Neural crest cell (in vitro differentiated cells): Measurements from ENCODE around the gene RSF1. TPM values are rescaled to one million over a fixed set of nuclear protein-coding genes. Genes with fewer than 3 reads are reported as not detected.
"Not testable (repeated sequence)": the region's sequence is repeated elsewhere in the genome, so short reads cannot be mapped to it uniquely, and the experiment has no call there.

Source experiments
- DNase-seq: peaks from one replicate; pipeline ENCODE4 v3.0.0; 2021; ENCODE audit warnings: low read depth, mixed read lengths, low spot score
- H3K27ac Mint-ChIP-seq: one replicate; pipeline ENCODE4 v1.8.0; 2021; ENCODE audit warnings: mild to moderate bottlenecking, mixed read lengths; ENCODE audit not compliant: unreplicated experiment
- H3K27me3 Mint-ChIP-seq: 2 replicates; pipeline ENCODE4 v1.8.0; 2021; ENCODE audit warnings: low read depth, mild to moderate bottlenecking, mixed read lengths
- H3K36me3 Mint-ChIP-seq: 2 replicates; pipeline ENCODE4 v1.8.0; 2021; ENCODE audit warnings: low read depth, mild to moderate bottlenecking, mixed read lengths
- H3K4me1 Mint-ChIP-seq: 2 replicates; pipeline ENCODE4 v1.8.0; 2021; ENCODE audit warnings: mixed read lengths
- H3K4me3 Mint-ChIP-seq: one replicate; pipeline ENCODE4 v1.8.0; 2021; ENCODE audit warnings: mild to moderate bottlenecking, mixed read lengths
- H3K9me3 Mint-ChIP-seq: 2 replicates; pipeline ENCODE4 v1.8.0; 2021; ENCODE audit warnings: mixed read lengths
- CTCF ChIP-seq: fragments of 200-600 bp; sonication (generic); conservative IDR thresholded peaks from 2 replicates; pipeline ENCODE4 v1.5.0; 2021; ENCODE audit warnings: antibody characterized with exemption, mild to moderate bottlenecking
- long read RNA-seq: library from polyadenylated mRNA; unstranded; transcript quantifications from one replicate; pipeline ENCODE4 v2.0.0, GENCODE V29; 2020
- total RNA-seq: library from RNA; stranded (reverse); gene quantifications from 2 replicates; pipeline ENCODE4 v1.2.1, GENCODE V29; 2021

The RSF1 gene, protein sequence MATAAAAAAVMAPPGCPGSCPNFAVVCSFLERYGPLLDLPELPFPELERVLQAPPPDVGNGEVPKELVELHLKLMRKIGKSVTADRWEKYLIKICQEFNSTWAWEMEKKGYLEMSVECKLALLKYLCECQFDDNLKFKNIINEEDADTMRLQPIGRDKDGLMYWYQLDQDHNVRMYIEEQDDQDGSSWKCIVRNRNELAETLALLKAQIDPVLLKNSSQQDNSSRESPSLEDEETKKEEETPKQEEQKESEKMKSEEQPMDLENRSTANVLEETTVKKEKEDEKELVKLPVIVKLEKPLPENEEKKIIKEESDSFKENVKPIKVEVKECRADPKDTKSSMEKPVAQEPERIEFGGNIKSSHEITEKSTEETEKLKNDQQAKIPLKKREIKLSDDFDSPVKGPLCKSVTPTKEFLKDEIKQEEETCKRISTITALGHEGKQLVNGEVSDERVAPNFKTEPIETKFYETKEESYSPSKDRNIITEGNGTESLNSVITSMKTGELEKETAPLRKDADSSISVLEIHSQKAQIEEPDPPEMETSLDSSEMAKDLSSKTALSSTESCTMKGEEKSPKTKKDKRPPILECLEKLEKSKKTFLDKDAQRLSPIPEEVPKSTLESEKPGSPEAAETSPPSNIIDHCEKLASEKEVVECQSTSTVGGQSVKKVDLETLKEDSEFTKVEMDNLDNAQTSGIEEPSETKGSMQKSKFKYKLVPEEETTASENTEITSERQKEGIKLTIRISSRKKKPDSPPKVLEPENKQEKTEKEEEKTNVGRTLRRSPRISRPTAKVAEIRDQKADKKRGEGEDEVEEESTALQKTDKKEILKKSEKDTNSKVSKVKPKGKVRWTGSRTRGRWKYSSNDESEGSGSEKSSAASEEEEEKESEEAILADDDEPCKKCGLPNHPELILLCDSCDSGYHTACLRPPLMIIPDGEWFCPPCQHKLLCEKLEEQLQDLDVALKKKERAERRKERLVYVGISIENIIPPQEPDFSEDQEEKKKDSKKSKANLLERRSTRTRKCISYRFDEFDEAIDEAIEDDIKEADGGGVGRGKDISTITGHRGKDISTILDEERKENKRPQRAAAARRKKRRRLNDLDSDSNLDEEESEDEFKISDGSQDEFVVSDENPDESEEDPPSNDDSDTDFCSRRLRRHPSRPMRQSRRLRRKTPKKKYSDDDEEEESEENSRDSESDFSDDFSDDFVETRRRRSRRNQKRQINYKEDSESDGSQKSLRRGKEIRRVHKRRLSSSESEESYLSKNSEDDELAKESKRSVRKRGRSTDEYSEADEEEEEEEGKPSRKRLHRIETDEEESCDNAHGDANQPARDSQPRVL (N-terminal part only)
- 85.4 and 92.6 TPM in 2 replicates for total RNA-seq
- long read RNA-seq, transcript RSF1-206 (6 exons, 2,107 nt), result major isoform, 7 of 24 reads
- long read RNA-seq, partial matches to known transcripts, result 5 of 24 reads
- long read RNA-seq, other reads (novel, unspliced or antisense), result 12 of 24 reads

DNA sequence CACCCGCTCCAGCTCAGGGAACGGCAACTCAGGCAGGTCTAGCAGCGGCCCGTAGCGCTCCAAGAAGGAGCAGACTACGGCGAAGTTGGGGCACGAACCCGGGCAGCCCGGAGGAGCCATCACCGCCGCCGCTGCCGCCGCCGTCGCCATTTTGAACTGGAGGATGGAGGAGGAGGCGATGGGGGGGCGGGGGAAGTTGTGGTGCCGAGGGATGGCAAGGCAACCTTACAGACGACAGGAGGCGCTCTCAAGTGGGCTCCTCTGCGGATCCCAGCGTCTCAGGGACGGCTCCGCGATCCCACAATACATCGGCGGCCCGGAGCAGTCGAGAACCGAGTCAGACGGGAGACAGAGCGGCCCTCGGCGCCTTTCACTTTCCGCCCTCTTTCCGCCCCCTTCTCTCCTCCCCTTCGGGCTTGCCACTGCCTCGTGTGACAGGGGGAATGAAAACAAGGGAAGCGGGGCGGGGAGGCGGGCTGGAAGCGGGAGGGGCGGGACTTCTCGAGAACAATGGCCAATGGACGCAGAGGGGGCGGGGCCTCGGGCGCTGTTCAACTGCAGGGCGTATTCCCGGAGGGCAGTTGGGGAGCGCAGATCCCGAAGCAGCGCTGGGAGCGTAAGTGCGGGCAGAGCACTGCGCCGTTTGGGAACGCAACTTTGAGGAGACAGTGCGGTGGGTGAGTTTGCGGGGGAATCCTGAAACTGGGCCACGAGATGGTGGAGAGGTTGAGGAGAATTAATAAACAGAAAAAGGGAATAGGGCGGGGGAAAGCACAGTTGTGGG lies at the start of gene RSF1, which contains the start of gene AAMDC:
TSS of gene RSF1 (minus strand) at position 158 of the 784 bp plus-strand sequence. CDS start at position 150, 8 bp downstream.
TSS of gene AAMDC (plus strand) at position 580 of the 784 bp plus-strand sequence. CDS start 21,353 bp downstream, outside the sequence.
- Mint-ChIP-seq H3K4me3 (peak within 1 kb of the TSS; percentile 98), H3K9me3 (peaks cover 4% of the 10 kb centered on the region), H3K36me3 (peaks cover 5% of the 10 kb centered on the region), H3K27me3 (no peaks in the 10 kb centered on the region), H3K27ac (peak within 1 kb of the TSS; percentile 92), H3K4me1 (peaks cover 19% of the 10 kb centered on the region)
- DNase-seq, result peak; percentile 99
- TF ChIP-seq CTCF, result peak; percentile 73

DNA sequence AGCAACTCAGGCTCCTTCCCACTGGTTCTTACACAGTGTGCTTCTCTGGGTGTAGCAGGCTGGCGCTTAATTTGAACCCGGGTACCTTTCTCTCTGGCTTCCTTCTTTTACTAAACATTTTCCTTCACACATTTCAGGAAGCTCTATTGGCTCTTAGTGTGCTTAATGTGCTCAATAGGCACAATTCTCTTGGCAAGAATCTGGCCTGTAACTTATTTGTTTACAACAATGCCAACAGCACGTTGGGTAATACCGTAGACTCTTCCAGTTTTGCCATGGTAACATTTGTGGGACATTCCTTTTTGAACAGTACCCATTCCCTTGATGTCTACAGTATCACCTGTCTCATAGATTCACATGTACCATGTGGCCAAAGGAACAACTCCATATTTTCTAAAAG lies 48.2 kb upstream of the RSF1 start:
- Mint-ChIP-seq H3K4me3 (no peak overlapping the region), H3K27me3 (no peaks in the 10 kb centered on the region), H3K27ac (no peak overlapping the region), H3K4me1 (no peaks in the 10 kb centered on the region), H3K9me3 (no peaks in the 10 kb centered on the region), H3K36me3 (peaks cover 11% of the 10 kb centered on the region)
- DNase-seq, result no peak
- no peak for TF ChIP-seq CTCF

DNA sequence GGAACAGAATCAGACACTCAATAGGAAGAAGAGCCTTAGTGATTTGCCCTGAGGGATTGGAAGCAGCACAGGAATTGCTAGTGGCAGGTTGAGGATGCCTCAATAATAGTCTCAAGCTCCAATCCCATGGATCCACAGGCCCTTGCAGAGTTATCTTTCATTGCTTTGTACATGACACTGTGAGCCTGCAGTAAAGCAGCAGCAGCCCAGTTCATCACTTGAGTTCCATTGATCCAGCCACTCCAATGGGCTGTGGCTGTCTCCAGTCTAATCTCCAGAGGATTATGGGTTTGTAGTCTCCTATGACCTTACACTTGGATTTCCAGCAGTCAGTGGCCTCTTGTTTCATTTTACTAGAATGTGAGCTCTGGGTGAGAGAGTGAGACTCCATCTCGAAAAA lies 45.8 kb upstream of the RSF1 start:
- DNase-seq, result no peak
- H3K4me1 Mint-ChIP-seq, result no peaks in the 10 kb centered on the region
- H3K27me3 Mint-ChIP-seq, result no peaks in the 10 kb centered on the region
- TF ChIP-seq CTCF, result no peak
- H3K9me3 Mint-ChIP-seq, result no peaks in the 10 kb centered on the region
- peak overlapping the region; percentile 37 for H3K27ac Mint-ChIP-seq
- H3K36me3 Mint-ChIP-seq, result peaks cover 11% of the 10 kb centered on the region
- H3K4me3 Mint-ChIP-seq, result no peak overlapping the region

DNA sequence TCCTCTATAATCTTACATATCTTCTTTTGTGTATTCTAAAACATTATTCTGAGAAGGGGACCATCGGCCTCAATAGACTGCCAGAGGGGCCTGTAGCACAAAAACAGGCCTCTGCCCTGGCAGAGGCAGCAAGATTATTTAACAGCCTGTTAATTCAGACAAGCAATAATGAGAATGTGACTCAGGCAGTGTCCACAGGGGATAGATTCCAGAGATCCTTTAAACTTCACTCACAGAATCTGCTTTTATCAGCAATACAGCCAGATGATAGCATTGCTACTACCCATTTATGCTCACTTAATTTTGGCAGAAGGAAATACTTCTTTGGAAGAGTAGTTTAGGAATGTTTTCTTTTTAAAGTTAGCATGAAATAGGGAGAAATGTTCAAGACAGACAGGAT lies 45.3 kb upstream of the RSF1 start:
- Mint-ChIP-seq H3K36me3 (peaks cover 11% of the 10 kb centered on the region), H3K27me3 (no peaks in the 10 kb centered on the region), H3K27ac (no peak overlapping the region), H3K4me3 (no peak overlapping the region), H3K9me3 (no peaks in the 10 kb centered on the region), H3K4me1 (no peaks in the 10 kb centered on the region)
- no peak for TF ChIP-seq CTCF
- no peak for DNase-seq

- H3K27me3 Mint-ChIP-seq, H3K27ac Mint-ChIP-seq, H3K4me1 Mint-ChIP-seq, H3K9me3 Mint-ChIP-seq, H3K4me3 Mint-ChIP-seq, DNase-seq: not testable (repeated sequence)
- peaks cover 10% of the 10 kb centered on the region for H3K36me3 Mint-ChIP-seq
Measured at GRCh38 chr11:77861444-77861843, 40.9 kb upstream of the RSF1 start.

DNA sequence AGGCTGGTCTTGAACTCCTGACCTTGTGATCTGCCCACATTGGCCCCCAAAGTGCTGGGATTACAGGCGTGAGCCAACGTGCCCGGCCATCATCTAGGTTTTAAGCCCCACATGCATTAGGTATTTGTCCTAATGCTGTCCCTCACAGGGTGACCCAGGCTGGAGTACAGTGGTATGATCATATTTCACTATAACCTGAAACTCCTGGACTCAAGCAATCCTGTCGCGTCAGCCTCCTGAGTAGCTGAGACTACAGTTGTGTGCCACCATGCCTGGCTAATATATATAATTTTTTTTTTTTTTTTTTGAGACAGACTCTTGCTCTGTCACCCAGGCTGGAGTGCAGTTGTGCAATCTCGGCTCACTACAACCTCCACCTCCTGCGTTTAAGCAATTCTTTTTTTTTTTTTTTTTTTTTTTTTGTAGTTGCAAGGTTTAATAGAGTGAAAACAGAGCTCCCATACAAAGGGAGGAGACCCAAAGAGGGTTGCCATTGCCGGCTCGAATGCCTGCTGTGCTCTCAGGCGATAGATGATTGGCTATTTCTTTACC lies 37.5 kb upstream of the RSF1 start:
- H3K27ac Mint-ChIP-seq, H3K4me1 Mint-ChIP-seq, H3K27me3 Mint-ChIP-seq, H3K4me3 Mint-ChIP-seq, DNase-seq: not testable (repeated sequence)
- H3K9me3 Mint-ChIP-seq, result peaks cover 12% of the 10 kb centered on the region
- peaks cover 32% of the 10 kb centered on the region for H3K36me3 Mint-ChIP-seq
